GM12878 (cell line): ENCODE results near the gene WSCD1. TPM values are rescaled to one million over a fixed set of nuclear protein-coding genes. Genes with fewer than 3 reads are reported as not detected.

Source experiments
- ATAC-seq: fragments of 200-7000 bp; cut with Tn5 transposase; 3 replicates; pipeline ENCODE4 v1.9.1; 2020; ENCODE audit warnings: mild to moderate bottlenecking, moderate library complexity
- BruUV-seq: library from RNA; stranded (reverse); fragments of 400-500 nt; replicated peaks from 2 replicates; lab custom pipeline; 2021; lab: Mats Ljungman, UMichigan
- CTCF ChIA-PET: fragments of 300-600 bp; sonication (Branson Sonifier 250); formaldehyde crosslinking; extraction: SDS; loops from one replicate; lab custom pipeline; 2021; ENCODE audit warnings: inconsistent platforms; lab: Yijun Ruan, JAX
- POLR2A ChIA-PET: fragments of 350-600 bp; formaldehyde crosslinking; extraction: SDS; loops from one replicate; lab custom pipeline; 2021; ENCODE audit warnings: inconsistent platforms; lab: Charles Lee
- RAD21 ChIA-PET: fragments of 300-600 bp; sonication (Branson Sonifier 250); formaldehyde crosslinking; loops from one replicate; lab custom pipeline; 2023; ENCODE audit warnings: antibody characterized with exemption; ENCODE audit not compliant: unreplicated experiment; lab: Charles Lee
- SMC1A ChIA-PET: fragments of 300-600 bp; sonication (Branson Sonifier 250); formaldehyde crosslinking; loops from one replicate; lab custom pipeline; 2023; ENCODE audit not compliant: unreplicated experiment, uncharacterized antibody; lab: Charles Lee
- DNase-seq: peaks from one replicate; pipeline ENCODE4 v3.0.0-alpha.2; 2011; ENCODE audit warnings: low read depth, low spot score
- FAIRE-seq: peaks from 3 replicates; lab custom pipeline; 2011; peaks lifted over from hg19 to GRCh38; lab: Jason Lieb, UNC
- H2AFZ ChIP-seq: 2 replicates; pipeline ENCODE4 v1.6.0; 2011; ENCODE audit warnings: low read depth, low read length, control low read depth; ENCODE audit not compliant: control insufficient read depth
- H3K27ac ChIP-seq: 2 replicates; pipeline ENCODE4 v1.5.1; 2011; ENCODE audit warnings: control low read depth; ENCODE audit not compliant: control insufficient read depth, insufficient read depth
- H3K27me3 ChIP-seq, 2 experiments: replicated peaks in 1 of 2; 2 replicates each; pipeline versions ENCODE4 v1.6.0 to v1.6.1; 2011; ENCODE audit warnings: low read length in 1 of 2; ENCODE audit not compliant: control insufficient read depth in 2 of 2, insufficient read depth in 2 of 2
- H3K36me3 ChIP-seq, 2 experiments: 2 replicates each; pipeline ENCODE4 v1.5.1; 2011; ENCODE audit warnings: low read length in 1 of 2; ENCODE audit not compliant: control insufficient read depth in 2 of 2, insufficient read depth in 2 of 2
- H3K4me1 ChIP-seq: 2 replicates; pipeline ENCODE4 v1.6.1; 2011; ENCODE audit warnings: mild to moderate bottlenecking, low read length, moderate library complexity, mixed read lengths; ENCODE audit not compliant: control insufficient read depth, insufficient read depth
- H3K4me2 ChIP-seq: 2 replicates; pipeline ENCODE4 v1.6.0; 2011; ENCODE audit warnings: control low read depth; ENCODE audit not compliant: control insufficient read depth, insufficient read depth
- H3K4me3 ChIP-seq: fragments of 200-600 bp; sonication (generic); 2 replicates; pipeline ENCODE4 v1.5.1; 2016
- H3K79me2 ChIP-seq: 2 replicates; pipeline ENCODE4 v1.6.0; 2011; ENCODE audit warnings: low read length; ENCODE audit not compliant: control insufficient read depth, insufficient read depth
- H3K9ac ChIP-seq: 2 replicates; pipeline ENCODE4 v1.8.0; 2011; ENCODE audit warnings: low read length, control low read depth, mixed read lengths; ENCODE audit not compliant: control insufficient read depth, insufficient read depth
- H3K9me3 ChIP-seq: replicated peaks from 3 replicates; pipeline ENCODE4 v1.5.1; 2011; ENCODE audit warnings: mild to moderate bottlenecking, low read length; ENCODE audit not compliant: control insufficient read depth, insufficient read depth
- H4K20me1 ChIP-seq: 2 replicates; pipeline ENCODE4 v1.6.0; 2011; ENCODE audit not compliant: control insufficient read depth, insufficient read depth
- CHD4 ChIP-seq: fragments of 200-600 bp; sonication (generic); IDR thresholded peaks from 2 replicates; pipeline ENCODE4 v1.6.1; 2016; ENCODE audit warnings: mild to moderate bottlenecking
- CREB1 ChIP-seq: IDR thresholded peaks from 2 replicates; pipeline ENCODE4 v1.6.1; 2012; ENCODE audit warnings: low read depth, mild to moderate bottlenecking, inconsistent platforms
- DPF2 ChIP-seq: fragments of 450-650 bp; IDR thresholded peaks from 2 replicates; pipeline ENCODE4 v1.6.1; 2017; ENCODE audit warnings: mild to moderate bottlenecking
- ESRRA ChIP-seq: IDR thresholded peaks from 2 replicates; pipeline ENCODE4 v1.6.1; 2012; ENCODE audit warnings: mild to moderate bottlenecking, low read length, improper control_type of control experiment
- GATAD2B ChIP-seq: fragments of 450-650 bp; conservative IDR thresholded peaks from 2 replicates; pipeline ENCODE4 v1.6.1; 2017; ENCODE audit warnings: low read depth, mild to moderate bottlenecking, moderate library complexity
- HDAC2 ChIP-seq: fragments of 200-600 bp; sonication (generic); IDR thresholded peaks from 2 replicates; pipeline ENCODE4 v1.6.1; 2017
- HDGF ChIP-seq: fragments of 450-650 bp; IDR thresholded peaks from 2 replicates; pipeline ENCODE4 v1.6.1; 2016; ENCODE audit warnings: antibody characterized with exemption
- LARP7 ChIP-seq: fragments of 450-650 bp; IDR thresholded peaks from 2 replicates; pipeline ENCODE4 v1.6.1; 2017; ENCODE audit warnings: mild to moderate bottlenecking
- MEF2A ChIP-seq: IDR thresholded peaks from 2 replicates; pipeline ENCODE4 v1.6.1; 2011; ENCODE audit warnings: low read depth, mild to moderate bottlenecking, low read length, moderate library complexity; ENCODE audit not compliant: insufficient read depth
- MXI1 ChIP-seq: fragments of 150-350 bp; IDR thresholded peaks from 2 replicates; pipeline ENCODE4 v1.6.1; 2011; ENCODE audit warnings: low read depth, mild to moderate bottlenecking, inconsistent platforms, low read length, improper control_type of control experiment
- PAX5 ChIP-seq: IDR thresholded peaks from 2 replicates; pipeline ENCODE4 v1.6.1; 2011; ENCODE audit warnings: low read depth, low read length, borderline replicate concordance
- RAD21 ChIP-seq: IDR thresholded peaks from 2 replicates; pipeline ENCODE4 v1.6.1; 2011; ENCODE audit warnings: mild to moderate bottlenecking, low read depth, low read length, moderate library complexity; ENCODE audit not compliant: insufficient read depth
- ZNF274 ChIP-seq: IDR thresholded peaks from one replicate; pipeline ENCODE4 v1.8.0; 2011; ENCODE audit not compliant: insufficient read length, insufficient read depth
- WGBS: methylation state at CpG from one replicate; pipeline ENCODE4 v1.1.6; 2016; ENCODE audit warnings: low lambda C conversion rate; ENCODE audit not compliant: insufficient replicate concordance, insufficient coverage; ENCODE audit errors: missing lambda C conversion rate; 5-methylcytosine and 5-hydroxymethylcytosine counted together
- in situ Hi-C: fragments of 300-500 bp; cut with MboI; formaldehyde crosslinking; loops from 9 replicates; pipeline ENCODE4 v1.14.3; 2018; ENCODE audit warnings: mixed read lengths
- intact Hi-C: fragments of 100-400 bp; cut with micrococcal nuclease; formaldehyde crosslinking; loops from one replicate; pipeline ENCODE4 v1.14.2; 2022; ENCODE audit not compliant: unreplicated experiment
- polyA plus RNA-seq, 11 experiments: library from polyadenylated mRNA; depleted of rRNA in 4 of 11; unstranded in 6 of 11; stranded (reverse) in 5 of 11; fragments of >200 nt; fragmentation: Nextera tagmentation in 4 of 11; fragmentation: Illumina TruSeq in 1 of 11; extraction: Ambion mirVana in 4 of 11; extraction: Trizol in 1 of 11; gene quantifications; 1 replicate in 1 of 11; 2 replicates in 10 of 11; pipeline versions ENCODE4 v1.2.1 to v1.2.3, GENCODE V29; 2011 to 2016; ENCODE audit warnings: inconsistent platforms in 2 of 11, missing spikeins in 2 of 11, low read depth in 1 of 11
- total RNA-seq, 4 experiments: library from RNA; depleted of rRNA in 3 of 4; stranded (reverse); fragments of >200 nt in 3 of 4; fragmentation: Illumina TruSeq in 1 of 4; extraction: Trizol in 1 of 4; gene quantifications; 2 replicates each; pipeline versions ENCODE4 v1.2.1 to v1.2.3, GENCODE V29; 2013 to 2021
- TF ChIP-seq, protein P1 (sequence below): fragments of 150-350 bp; IDR thresholded peaks from 2 replicates; pipeline ENCODE4 v1.6.1; 2014; ENCODE audit warnings: mild to moderate bottlenecking, low read depth, low read length
- TF ChIP-seq, protein P2 (sequence below): fragments of 450-650 bp; IDR thresholded peaks from 2 replicates; pipeline ENCODE4 v1.6.1; 2016; ENCODE audit warnings: mild to moderate bottlenecking
- TF ChIP-seq, protein P3 (sequence below): IDR thresholded peaks from 2 replicates; pipeline ENCODE4 v1.6.1; 2011; ENCODE audit warnings: low read depth, low read length, improper control_type of control experiment, borderline replicate concordance
- TF ChIP-seq, protein P4 (sequence below): fragments of 450-650 bp; IDR thresholded peaks from 2 replicates; pipeline ENCODE4 v1.6.1; 2017; ENCODE audit warnings: mild to moderate bottlenecking, moderate library complexity

WSCD1 gene
- total and polyA plus RNA-seq, 10 of the 15 experiments (the other 5 are each of a cell fraction or from before 2014, with no cell fraction given), result 0.01 to 0.16 TPM; not detected in 8

DNA sequence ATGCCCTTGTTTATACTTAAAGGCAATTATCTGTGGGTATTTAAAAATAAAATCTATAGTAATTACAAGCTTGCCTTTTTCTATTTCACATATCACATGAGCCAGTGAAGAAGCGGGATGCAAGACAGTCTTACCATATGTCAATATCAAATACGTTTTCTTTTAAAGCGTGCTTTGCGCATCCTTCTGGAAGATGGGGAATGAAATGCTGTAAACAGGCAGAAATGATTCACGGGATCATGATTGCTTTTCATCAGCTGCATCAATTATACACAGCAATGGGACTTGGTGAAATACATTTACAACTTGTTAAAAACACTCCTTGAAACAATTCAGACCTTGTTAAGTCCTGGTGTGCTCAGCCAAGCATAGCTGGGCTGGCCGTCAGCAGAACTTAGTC, 72.5 kb downstream of the WSCD1 start:
- no peaks in the 10 kb centered on the region for H4K20me1 ChIP-seq
- in situ Hi-C loops, result no loop called here
- ChIA-PET POLR2A (no interaction called here), CTCF (no interaction called here), RAD21 (no interaction called here), SMC1A (no interaction called here)
- no peaks in the 10 kb centered on the region for H3K4me1 ChIP-seq
- H3K4me3 ChIP-seq, result no peak overlapping the region
- H3K9me3 ChIP-seq, result no peaks in the 10 kb centered on the region
- intact Hi-C loops, result no loop called here
- BruUV-seq, result no TSS peak
- WGBS, result 40% methylated on average over 6 of the region's 6 CpGs
- no peak overlapping the region for H3K9ac ChIP-seq
- FAIRE-seq, result no peak
- no peak overlapping the region for H3K27ac ChIP-seq
- TF ChIP-seq ESRRA (no peak), LARP7 (no peak), HDAC2 (no peak), GATAD2B (no peak), CHD4 (no peak), ZNF274 (no peak), PAX5 (no peak), MXI1 (no peak), MEF2A (no peak), RAD21 (no peak), DPF2 (no peak), HDGF (no peak), CREB1 (no peak)
- TF ChIP-seq, protein P1, sequence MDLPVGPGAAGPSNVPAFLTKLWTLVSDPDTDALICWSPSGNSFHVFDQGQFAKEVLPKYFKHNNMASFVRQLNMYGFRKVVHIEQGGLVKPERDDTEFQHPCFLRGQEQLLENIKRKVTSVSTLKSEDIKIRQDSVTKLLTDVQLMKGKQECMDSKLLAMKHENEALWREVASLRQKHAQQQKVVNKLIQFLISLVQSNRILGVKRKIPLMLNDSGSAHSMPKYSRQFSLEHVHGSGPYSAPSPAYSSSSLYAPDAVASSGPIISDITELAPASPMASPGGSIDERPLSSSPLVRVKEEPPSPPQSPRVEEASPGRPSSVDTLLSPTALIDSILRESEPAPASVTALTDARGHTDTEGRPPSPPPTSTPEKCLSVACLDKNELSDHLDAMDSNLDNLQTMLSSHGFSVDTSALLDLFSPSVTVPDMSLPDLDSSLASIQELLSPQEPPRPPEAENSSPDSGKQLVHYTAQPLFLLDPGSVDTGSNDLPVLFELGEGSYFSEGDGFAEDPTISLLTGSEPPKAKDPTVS, result no peak
- TF ChIP-seq, protein P2, sequence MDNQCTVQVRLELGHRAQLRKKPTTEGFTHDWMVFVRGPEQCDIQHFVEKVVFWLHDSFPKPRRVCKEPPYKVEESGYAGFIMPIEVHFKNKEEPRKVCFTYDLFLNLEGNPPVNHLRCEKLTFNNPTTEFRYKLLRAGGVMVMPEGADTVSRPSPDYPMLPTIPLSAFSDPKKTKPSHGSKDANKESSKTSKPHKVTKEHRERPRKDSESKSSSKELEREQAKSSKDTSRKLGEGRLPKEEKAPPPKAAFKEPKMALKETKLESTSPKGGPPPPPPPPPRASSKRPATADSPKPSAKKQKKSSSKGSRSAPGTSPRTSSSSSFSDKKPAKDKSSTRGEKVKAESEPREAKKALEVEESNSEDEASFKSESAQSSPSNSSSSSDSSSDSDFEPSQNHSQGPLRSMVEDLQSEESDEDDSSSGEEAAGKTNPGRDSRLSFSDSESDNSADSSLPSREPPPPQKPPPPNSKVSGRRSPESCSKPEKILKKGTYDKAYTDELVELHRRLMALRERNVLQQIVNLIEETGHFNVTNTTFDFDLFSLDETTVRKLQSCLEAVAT, result no peak
- TF ChIP-seq, protein P3, sequence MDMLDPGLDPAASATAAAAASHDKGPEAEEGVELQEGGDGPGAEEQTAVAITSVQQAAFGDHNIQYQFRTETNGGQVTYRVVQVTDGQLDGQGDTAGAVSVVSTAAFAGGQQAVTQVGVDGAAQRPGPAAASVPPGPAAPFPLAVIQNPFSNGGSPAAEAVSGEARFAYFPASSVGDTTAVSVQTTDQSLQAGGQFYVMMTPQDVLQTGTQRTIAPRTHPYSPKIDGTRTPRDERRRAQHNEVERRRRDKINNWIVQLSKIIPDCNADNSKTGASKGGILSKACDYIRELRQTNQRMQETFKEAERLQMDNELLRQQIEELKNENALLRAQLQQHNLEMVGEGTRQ, result no peak
- TF ChIP-seq, protein P4, sequence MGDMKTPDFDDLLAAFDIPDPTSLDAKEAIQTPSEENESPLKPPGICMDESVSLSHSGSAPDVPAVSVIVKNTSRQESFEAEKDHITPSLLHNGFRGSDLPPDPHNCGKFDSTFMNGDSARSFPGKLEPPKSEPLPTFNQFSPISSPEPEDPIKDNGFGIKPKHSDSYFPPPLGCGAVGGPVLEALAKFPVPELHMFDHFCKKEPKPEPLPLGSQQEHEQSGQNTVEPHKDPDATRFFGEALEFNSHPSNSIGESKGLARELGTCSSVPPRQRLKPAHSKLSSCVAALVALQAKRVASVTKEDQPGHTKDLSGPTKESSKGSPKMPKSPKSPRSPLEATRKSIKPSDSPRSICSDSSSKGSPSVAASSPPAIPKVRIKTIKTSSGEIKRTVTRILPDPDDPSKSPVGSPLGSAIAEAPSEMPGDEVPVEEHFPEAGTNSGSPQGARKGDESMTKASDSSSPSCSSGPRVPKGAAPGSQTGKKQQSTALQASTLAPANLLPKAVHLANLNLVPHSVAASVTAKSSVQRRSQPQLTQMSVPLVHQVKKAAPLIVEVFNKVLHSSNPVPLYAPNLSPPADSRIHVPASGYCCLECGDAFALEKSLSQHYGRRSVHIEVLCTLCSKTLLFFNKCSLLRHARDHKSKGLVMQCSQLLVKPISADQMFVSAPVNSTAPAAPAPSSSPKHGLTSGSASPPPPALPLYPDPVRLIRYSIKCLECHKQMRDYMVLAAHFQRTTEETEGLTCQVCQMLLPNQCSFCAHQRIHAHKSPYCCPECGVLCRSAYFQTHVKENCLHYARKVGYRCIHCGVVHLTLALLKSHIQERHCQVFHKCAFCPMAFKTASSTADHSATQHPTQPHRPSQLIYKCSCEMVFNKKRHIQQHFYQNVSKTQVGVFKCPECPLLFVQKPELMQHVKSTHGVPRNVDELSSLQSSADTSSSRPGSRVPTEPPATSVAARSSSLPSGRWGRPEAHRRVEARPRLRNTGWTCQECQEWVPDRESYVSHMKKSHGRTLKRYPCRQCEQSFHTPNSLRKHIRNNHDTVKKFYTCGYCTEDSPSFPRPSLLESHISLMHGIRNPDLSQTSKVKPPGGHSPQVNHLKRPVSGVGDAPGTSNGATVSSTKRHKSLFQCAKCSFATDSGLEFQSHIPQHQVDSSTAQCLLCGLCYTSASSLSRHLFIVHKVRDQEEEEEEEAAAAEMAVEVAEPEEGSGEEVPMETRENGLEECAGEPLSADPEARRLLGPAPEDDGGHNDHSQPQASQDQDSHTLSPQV, result no peak
- H3K79me2 ChIP-seq, result no peaks in the 10 kb centered on the region
- H2AFZ ChIP-seq, result no peak overlapping the region
- no peak for DNase-seq
- H3K27me3 ChIP-seq, result no peaks in the 10 kb centered on the region
- H3K4me2 ChIP-seq, result no peak overlapping the region
- no peak for ATAC-seq
- H3K36me3 ChIP-seq, result no peaks in the 10 kb centered on the region
